T follicular helper cell (primary cell): Measurements from ENCODE around the gene RNF38.
A peak's percentile ranks its signal among the peaks of the same experiment; 100 is the strongest.
"Not testable (repeated sequence)": the region's sequence is repeated elsewhere in the genome, so short reads cannot be mapped to it uniquely, and the experiment has no call there.

Experiments
- DNase-seq: peaks from one replicate; pipeline ENCODE4 v3.0.0-alpha.2; 2020; ENCODE audit warnings: low read depth

The RNF38 gene

GRCh38 chr9:36336131-36336907, 63.8 kb downstream of the RNF38 start:
- no peak for DNase-seq

GRCh38 chr9:36332006-36332405, 68.1 kb downstream of the RNF38 start:
- DNase-seq: no peak

- peak; percentile 30 for DNase-seq
Observed at GRCh38 chr9:36328798-36329411, 71.2 kb downstream of the RNF38 start.

- DNase-seq: no peak
Observed at GRCh38 chr9:36325081-36325828, 74.8 kb downstream of the RNF38 start.

DNA sequence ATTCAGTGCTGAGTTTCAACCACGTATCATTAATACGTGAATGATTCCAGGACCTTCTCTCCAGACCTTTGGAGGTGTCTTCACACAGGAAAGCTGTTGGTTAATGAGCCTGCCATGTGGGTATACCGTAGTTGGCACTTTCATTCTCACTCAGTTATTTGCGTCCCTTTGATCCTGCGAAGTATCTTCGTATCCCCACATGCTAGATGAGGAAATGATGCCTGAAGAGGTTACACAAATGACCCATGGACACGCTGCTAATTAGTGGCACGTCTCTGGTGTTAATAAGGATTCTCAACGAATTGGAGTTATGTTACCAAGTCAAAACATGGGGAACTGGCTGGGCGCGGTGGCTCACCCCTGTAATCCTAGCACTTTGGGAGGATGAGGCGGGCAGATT, 76.1 kb downstream of the RNF38 start:
- DNase-seq: no peak

GRCh38 chr9:36322462-36322861, 77.6 kb downstream of the RNF38 start:
- no peak for DNase-seq

GRCh38 chr9:36321903-36322302, 78.2 kb downstream of the RNF38 start:
- not testable (repeated sequence) for DNase-seq

GRCh38 chr9:36320466-36320865, 79.6 kb downstream of the RNF38 start:
- DNase-seq: no peak

- no peak for DNase-seq
Observed at GRCh38 chr9:36319806-36320205, 80.3 kb downstream of the RNF38 start.

- DNase-seq: no peak
Observed at GRCh38 chr9:36319183-36319582, 80.9 kb downstream of the RNF38 start.

DNA sequence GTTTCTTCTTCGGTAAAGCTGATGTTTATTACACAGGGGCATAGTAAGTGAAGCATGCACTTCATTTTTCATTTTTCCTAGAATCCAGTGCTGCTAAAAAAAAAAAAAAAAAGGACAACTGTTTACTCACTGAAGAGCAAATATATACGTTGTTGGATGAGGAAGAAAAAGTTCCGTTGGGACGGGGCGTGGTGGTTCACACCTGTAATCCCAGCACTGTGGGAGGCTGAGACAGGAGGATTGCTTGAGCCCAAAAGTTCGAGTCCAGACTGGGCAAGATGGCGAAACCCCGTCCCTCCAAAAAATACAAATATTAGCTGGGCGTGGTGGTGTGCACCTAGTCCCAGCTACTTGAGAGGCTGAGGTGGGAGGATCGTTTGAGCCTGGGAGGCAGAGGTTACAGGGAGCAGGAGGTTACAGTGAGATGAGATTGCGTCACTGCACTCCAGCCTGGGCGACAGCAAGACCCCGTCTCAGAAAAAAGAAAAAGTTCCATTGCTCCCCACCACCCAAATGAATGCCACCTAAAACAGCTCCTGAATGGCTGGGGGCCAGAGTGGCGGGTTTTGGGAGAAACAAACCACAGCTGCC, 81.8 kb downstream of the RNF38 start:
- DNase-seq: no peak

GRCh38 chr9:36317766-36318165, 82.3 kb downstream of the RNF38 start:
- DNase-seq: no peak

GRCh38 chr9:36316611-36317317, 83.3 kb downstream of the RNF38 start:
- no peak for DNase-seq

GRCh38 chr9:36316049-36316448, 84.0 kb downstream of the RNF38 start:
- no peak for DNase-seq

DNA sequence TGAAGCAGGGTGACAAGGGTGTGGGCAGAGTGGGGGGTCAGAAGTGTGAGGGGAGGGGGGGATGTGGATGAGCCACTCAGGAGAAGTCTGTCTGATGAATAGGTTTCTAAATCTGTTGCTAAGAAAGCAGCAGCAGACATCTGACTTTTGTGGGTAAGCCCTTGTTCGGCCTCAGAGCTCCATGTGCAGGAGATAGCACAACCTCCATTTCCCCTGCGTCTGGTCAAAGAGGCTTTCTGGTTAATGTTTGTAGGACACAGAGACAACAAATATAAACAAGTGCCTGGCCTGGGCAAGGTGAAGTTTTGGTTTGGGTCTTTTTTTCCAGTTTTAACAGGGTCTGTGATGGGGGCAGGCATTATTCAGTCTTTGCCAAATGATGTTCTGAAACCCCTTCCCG, 84.8 kb downstream of the RNF38 start:
- no peak for DNase-seq

GRCh38 chr9:36314740-36315139, 85.3 kb downstream of the RNF38 start:
- no peak for DNase-seq

DNA sequence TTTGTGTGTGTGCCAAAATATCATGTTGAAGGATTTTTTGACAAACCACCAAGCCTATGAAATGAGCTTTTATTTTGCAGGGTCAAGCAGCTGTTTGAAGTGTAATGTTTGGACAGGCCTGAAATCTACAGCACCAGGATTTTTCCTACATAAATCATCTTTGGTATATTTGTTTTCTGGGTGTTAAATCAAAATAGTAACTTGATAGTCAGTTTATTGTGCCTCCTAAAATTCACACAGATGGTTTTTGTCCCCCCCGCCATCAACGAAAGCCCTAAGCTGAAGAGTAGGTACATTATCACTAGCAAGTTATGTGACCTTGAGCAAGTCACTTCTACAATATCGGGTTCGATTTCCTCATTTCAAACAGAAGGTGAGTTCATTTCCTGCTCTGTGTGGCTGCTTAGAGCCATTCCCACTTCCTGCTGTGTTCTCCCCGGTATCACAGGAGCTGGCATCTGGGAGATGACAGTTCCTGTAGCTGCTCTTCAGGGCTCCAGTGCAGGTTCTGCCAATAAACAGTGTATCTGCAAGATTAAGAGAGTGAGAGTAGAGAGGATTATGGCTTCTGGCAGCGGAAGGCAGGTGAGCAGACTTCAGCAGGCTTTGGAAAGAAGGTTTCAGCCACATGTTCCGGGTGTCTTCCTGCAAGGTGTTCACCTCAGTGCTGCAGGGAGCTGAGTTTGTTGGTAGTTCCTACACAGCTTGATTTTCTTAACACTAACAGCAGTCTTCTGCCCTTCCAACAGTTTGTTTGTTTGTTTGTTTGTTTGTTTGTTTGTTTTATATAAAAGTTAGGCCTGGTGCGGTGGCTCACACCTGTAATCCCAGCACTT, 93.4 kb downstream of the RNF38 start:
- DNase-seq: no peak

DNA sequence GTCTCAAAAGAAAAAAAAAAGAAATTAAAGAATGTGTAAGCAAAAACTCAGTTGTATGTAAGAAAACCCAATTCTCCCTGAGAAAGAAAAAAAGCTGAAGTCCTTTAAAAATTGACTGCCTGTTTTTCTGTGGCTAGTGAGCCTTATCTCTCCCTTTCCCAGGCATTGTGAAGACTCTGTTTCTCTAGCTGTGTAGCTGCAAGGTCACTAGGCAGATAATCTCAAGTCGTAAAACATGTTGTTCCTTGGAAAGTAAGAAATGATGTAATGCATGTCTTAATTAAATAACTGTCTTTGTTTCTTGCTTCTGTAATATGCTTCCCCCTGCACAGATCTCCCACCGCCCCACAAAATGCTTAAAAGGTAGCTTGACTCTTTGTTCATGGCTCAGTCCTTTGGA, 95.7 kb downstream of the RNF38 start:
- DNase-seq: not testable (repeated sequence)

DNA sequence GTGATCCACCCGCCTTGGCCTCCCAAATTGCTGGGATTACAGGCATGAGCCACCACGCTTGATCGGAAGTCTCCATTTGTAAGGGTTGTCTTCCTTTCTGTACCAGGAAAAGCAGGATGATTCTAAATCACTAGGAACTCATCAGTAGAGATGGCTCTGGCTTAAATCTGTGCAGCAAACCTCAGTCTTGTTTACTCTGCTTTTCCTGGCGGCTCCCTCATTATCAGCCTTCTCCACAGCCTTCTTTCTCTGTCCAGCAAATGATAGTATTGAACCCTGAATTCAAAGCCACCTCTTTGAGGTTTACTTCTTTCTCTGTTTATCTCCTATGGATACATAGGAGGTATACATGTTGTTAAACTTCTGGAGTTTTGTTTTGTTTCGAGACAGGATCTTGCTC, 98.8 kb downstream of the RNF38 start:
- no peak for DNase-seq

GRCh38 chr9:36298566-36298965, 101.5 kb downstream of the RNF38 start:
- no peak for DNase-seq

DNA sequence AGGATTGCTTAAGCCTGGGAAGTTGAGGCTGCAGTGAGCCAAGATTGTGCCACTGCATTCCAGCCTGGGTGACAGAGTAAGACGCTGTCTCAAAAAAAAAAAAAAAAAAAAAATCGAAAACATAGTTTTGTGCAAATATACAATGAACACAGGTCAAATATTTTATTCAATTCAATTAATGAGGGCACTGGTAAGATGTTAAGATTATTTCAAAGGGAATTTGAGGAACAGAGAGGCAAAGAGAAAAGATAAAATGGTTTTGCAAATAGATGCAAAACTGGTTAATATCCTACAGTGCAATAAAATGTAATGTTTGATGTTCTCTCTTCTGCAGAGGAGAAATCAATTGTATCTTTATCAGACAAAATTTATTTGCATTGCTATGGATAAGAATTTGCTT, 102.3 kb downstream of the RNF38 start:
- DNase-seq: no peak
